Cardiac muscle cell (in vitro differentiated cells and primary cell): ENCODE data around the gene HSD11B2. TPM values are rescaled to one million over a fixed set of nuclear protein-coding genes. Genes with fewer than 3 reads are reported as not detected.

Experiments
- DNase-seq, 2 donors: peaks; one replicate each; pipeline versions ENCODE4 v3.0.0 to v3.0.0-alpha.2; 2010 to 2017; ENCODE audit warnings: low read depth in 1 of 2, low spot score in 1 of 2
- H3K27ac ChIP-seq: fragments of 200-600 bp; sonication (generic); 2 replicates; pipeline ENCODE4 v1.5.1; 2016
- H3K27me3 ChIP-seq: fragments of 200-600 bp; sonication (generic); 2 replicates; pipeline ENCODE4 v1.6.0; 2016; ENCODE audit warnings: control low read depth
- H3K36me3 ChIP-seq: fragments of 200-600 bp; sonication (generic); 2 replicates; pipeline ENCODE4 v1.5.1; 2016; ENCODE audit warnings: control low read depth
- H3K4me1 ChIP-seq: fragments of 200-600 bp; sonication (generic); 2 replicates; pipeline ENCODE4 v1.8.1; 2017; ENCODE audit warnings: low read depth, mild to moderate bottlenecking, mixed run types
- H3K4me3 ChIP-seq: fragments of 200-600 bp; sonication (generic); 2 replicates; pipeline ENCODE4 v1.5.1; 2016; ENCODE audit warnings: mild to moderate bottlenecking
- H3K9me3 ChIP-seq: fragments of 200-600 bp; sonication (generic); 2 replicates; pipeline ENCODE4 v1.5.1; 2017; ENCODE audit warnings: low read depth, mild to moderate bottlenecking, control low read depth
- polyA plus RNA-seq: library from polyadenylated mRNA; unstranded; fragments of >200 nt; fragmentation: Nextera tagmentation; extraction: Ambion mirVana; gene quantifications from 2 replicates; pipeline ENCODE4 v1.2.1, GENCODE V29; 2016
- total RNA-seq: library from RNA; depleted of rRNA; stranded (reverse); fragments of >200 nt; gene quantifications from 2 replicates; pipeline ENCODE4 v1.2.3, GENCODE V29; 2016
- TF ChIP-seq, protein P1 (sequence below): IDR thresholded peaks from 2 replicates; pipeline ENCODE4 v1.5.1; 2012; ENCODE audit warnings: low read depth, mild to moderate bottlenecking, low read length

HSD11B2 gene
- total and polyA plus RNA-seq, 2 experiments from 2014 or later = 0.36 to 0.84 TPM

DNA sequence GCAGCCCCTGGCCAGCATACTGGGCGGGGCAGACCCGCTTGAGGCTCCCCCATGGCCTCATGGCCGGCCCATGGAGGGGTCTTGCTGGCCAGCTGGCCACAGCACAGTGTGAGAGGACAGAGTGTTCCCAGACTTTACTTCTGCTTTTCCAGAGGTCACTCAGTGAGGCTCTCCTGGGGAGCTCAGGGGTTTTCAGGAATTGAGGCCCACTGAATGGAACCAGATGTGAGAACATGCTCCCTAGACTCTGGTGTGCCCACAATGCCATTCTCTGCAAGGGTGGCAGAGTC lies 28.9 kb downstream of the HSD11B2 start:
- no peaks in the 10 kb centered on the region for H3K9me3 ChIP-seq
- TF ChIP-seq, protein P1, sequence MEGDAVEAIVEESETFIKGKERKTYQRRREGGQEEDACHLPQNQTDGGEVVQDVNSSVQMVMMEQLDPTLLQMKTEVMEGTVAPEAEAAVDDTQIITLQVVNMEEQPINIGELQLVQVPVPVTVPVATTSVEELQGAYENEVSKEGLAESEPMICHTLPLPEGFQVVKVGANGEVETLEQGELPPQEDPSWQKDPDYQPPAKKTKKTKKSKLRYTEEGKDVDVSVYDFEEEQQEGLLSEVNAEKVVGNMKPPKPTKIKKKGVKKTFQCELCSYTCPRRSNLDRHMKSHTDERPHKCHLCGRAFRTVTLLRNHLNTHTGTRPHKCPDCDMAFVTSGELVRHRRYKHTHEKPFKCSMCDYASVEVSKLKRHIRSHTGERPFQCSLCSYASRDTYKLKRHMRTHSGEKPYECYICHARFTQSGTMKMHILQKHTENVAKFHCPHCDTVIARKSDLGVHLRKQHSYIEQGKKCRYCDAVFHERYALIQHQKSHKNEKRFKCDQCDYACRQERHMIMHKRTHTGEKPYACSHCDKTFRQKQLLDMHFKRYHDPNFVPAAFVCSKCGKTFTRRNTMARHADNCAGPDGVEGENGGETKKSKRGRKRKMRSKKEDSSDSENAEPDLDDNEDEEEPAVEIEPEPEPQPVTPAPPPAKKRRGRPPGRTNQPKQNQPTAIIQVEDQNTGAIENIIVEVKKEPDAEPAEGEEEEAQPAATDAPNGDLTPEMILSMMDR = no peak
- H3K27me3 ChIP-seq = no peaks in the 10 kb centered on the region
- H3K27ac ChIP-seq = peak overlapping the region; percentile 76
- peaks cover 20% of the 10 kb centered on the region for H3K4me1 ChIP-seq
- H3K4me3 ChIP-seq = no peak overlapping the region
- H3K36me3 ChIP-seq = no peaks in the 10 kb centered on the region
- DNase-seq = no peak

DNA sequence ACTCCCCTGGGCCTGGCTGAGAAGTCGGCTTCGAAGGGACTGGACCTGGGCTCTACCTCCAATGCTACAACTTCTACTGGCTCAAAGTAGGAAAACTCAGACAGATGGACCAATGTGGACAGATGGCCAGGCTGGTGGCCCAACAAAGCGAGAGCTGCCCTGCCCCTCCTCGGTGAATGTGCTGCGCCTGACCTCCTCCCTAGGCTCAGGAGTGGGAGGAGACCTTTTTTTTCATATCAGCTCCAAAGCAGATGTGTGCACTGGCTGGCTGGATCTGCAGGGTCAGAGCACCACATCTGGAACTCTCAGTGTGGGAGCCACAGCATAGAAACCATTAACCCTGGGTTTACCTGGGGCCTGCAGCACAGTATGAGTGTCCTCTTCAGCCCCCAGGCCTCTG lies 29.2 kb downstream of the HSD11B2 start:
- H3K27ac ChIP-seq = peak overlapping the region; percentile 76
- DNase-seq = no peak
- no peak overlapping the region for H3K4me3 ChIP-seq
- H3K4me1 ChIP-seq = peaks cover 20% of the 10 kb centered on the region
- TF ChIP-seq, protein P1 = no peak
- H3K36me3 ChIP-seq = no peaks in the 10 kb centered on the region
- H3K27me3 ChIP-seq = no peaks in the 10 kb centered on the region
- no peaks in the 10 kb centered on the region for H3K9me3 ChIP-seq

DNA sequence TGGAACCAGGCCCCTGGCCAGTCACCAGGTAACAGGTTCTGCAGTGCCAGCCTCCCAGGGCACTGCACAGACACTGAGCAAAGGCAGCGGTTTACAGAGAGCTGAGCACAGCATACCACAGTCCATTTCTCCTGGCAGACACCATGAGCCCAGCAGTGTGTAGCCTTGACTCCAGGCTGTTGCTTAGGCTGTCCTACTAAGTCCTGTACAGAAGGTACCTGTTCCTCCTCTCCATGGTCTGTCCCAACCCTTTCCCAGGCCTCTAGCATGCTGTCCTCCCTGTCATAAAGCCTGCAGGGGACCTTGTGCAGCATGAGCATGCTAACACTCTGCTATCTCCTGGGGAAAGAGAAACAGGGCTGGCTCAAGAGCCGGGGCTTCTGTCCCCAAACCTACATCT lies 30.0 kb downstream of the HSD11B2 start:
- peaks cover 23% of the 10 kb centered on the region for H3K4me1 ChIP-seq
- no peaks in the 10 kb centered on the region for H3K36me3 ChIP-seq
- TF ChIP-seq, protein P1 = no peak
- no peaks in the 10 kb centered on the region for H3K9me3 ChIP-seq
- no peak for DNase-seq
- no peak overlapping the region for H3K27ac ChIP-seq
- H3K27me3 ChIP-seq = no peaks in the 10 kb centered on the region
- H3K4me3 ChIP-seq = no peak overlapping the region

DNA sequence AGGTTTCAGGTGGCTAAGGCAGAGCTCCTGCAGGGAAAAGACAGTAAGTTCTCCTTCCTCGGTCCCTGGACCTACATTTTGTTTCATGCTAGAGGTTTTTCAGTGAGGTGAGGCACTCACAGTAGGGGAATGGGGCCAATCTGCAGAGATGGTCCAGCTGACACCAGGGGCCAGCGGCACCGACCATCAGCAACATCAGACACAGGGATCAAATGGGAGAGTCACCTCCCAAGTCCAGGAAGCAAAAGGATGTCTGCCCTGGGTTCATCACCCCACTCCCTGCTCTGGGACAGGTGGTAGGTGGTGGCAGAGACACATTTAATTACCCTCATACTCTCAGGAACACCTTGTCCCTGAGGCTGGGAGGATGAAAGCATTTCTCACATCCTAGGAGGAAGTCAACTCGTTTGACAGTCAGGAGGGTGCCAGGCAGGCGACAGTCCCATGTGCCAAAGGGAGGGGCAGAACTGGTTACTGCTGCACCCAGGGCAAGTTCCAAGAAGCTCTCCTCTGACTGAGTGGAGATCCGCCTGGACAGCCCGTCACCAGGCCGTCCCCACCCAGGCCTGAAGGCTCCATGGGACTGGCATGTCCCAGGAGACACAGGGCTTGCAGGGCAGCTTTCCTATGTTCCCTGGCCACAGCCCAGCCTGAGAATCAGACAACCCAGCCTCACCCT lies 30.8 kb downstream of the HSD11B2 start:
- Histone ChIP-seq H3K4me3 (no peak overlapping the region), H3K27ac (no peak overlapping the region), H3K27me3 (no peaks in the 10 kb centered on the region), H3K36me3 (no peaks in the 10 kb centered on the region), H3K4me1 (peaks cover 21% of the 10 kb centered on the region), H3K9me3 (no peaks in the 10 kb centered on the region)
- DNase-seq = no peak
- TF ChIP-seq, protein P1 = no peak

DNA sequence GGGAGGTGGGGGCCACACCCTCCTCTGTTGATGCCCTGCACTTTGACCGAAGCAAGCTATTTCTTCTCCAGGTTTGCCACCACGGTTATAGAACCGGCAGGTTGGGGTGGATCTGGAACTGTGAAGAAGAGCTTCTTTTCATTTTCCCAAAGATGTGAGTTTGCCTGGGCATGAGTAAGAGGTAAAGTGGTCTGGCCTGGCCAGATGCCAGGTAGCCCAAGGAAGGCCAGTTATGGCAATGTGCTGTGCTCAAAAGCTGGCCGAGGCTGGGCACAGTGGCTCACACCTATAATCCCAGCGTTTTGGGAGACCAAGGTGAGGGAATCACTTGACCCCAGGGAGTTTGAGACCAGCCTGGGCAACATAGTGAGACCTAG lies 31.3 kb downstream of the HSD11B2 start:
- TF ChIP-seq, protein P1 = no peak
- no peak for DNase-seq
- H3K9me3 ChIP-seq = no peaks in the 10 kb centered on the region
- H3K4me3 ChIP-seq = no peak overlapping the region
- peaks cover 19% of the 10 kb centered on the region for H3K4me1 ChIP-seq
- H3K27ac ChIP-seq = no peak overlapping the region
- H3K27me3 ChIP-seq = no peaks in the 10 kb centered on the region
- H3K36me3 ChIP-seq = no peaks in the 10 kb centered on the region
